A549 (cell line): ENCODE data around the gene OPTN. TPM values are rescaled to one million over a fixed set of nuclear protein-coding genes. Genes with fewer than 3 reads are reported as not detected.
"Not testable (repeated sequence)": the region's sequence is repeated elsewhere in the genome, so short reads cannot be mapped to it uniquely, and the experiment has no call there.

ENCODE experiments used
- ATAC-seq, 2 experiments: fragments of 200-7000 bp in 1 of 2; fragments of >200 bp in 1 of 2; cut with Nextera tagmentation in 1 of 2; cut with Tn5 transposase in 1 of 2; 3 replicates each; pipeline versions ENCODE4 v1.8.0 to v1.9.1; 2018 to 2020; ENCODE audit warnings: mild to moderate bottlenecking in 1 of 2, moderate library complexity in 1 of 2
- CTCF ChIA-PET: fragments of 300-600 bp; sonication (Branson Sonifier 250); formaldehyde crosslinking; extraction: SDS; loops from one replicate; lab custom pipeline; 2021; ENCODE audit warnings: antibody characterized with exemption, inconsistent platforms; lab: Yijun Ruan, JAX
- POLR2A ChIA-PET: fragments of 350-600 bp; formaldehyde crosslinking; extraction: SDS; loops from one replicate; lab custom pipeline; 2021; ENCODE audit warnings: antibody characterized with exemption, inconsistent platforms; lab: Yijun Ruan, JAX
- DNase-seq, 2 experiments: peaks; one replicate each; pipeline versions ENCODE4 v3.0.0 to v3.0.0-alpha.2; 2011 to 2016; ENCODE audit warnings: low read depth in 1 of 2, low spot score in 1 of 2
- FAIRE-seq: peaks from 2 replicates; lab custom pipeline; 2011; peaks lifted over from hg19 to GRCh38; lab: Jason Lieb, UNC
- H3K27ac ChIP-seq, 2 experiments: fragments of >200 bp; sonication (Bioruptor Twin); formaldehyde crosslinking; 3 replicates each; pipeline ENCODE4 v1.5.1; 2016 to 2017
- H3K4me1 ChIP-seq: fragments of >200 bp; sonication (Bioruptor Twin); formaldehyde crosslinking; 3 replicates; pipeline ENCODE4 v1.6.1; 2016
- H3K4me2 ChIP-seq: fragments of >200 bp; sonication (Bioruptor Twin); formaldehyde crosslinking; 3 replicates; pipeline ENCODE4 v1.6.1; 2016
- H3K4me3 ChIP-seq: fragments of >200 bp; sonication (Bioruptor Twin); formaldehyde crosslinking; 3 replicates; pipeline ENCODE4 v1.5.1; 2016
- H3K9me3 ChIP-seq: fragments of >200 bp; sonication (Bioruptor Twin); formaldehyde crosslinking; 3 replicates; pipeline ENCODE4 v1.6.1; 2016
- BHLHE40 ChIP-seq: IDR thresholded peaks from 2 replicates; pipeline ENCODE4 v1.6.1; 2012; ENCODE audit warnings: low read depth, low read length, inconsistent platforms
- CEBPB ChIP-seq, 2 experiments: fragments of >200 bp in 1 of 2; sonication (Bioruptor Twin) in 1 of 2; formaldehyde crosslinking in 1 of 2; IDR thresholded peaks; 2 replicates each; pipeline ENCODE4 v1.6.1; 2012 to 2016
- HOXB5 ChIP-seq: fragments of 250-450 bp; sonication (Bioruptor Pico); IDR thresholded peaks from 2 replicates; pipeline ENCODE4 v1.5.0; 2020; ENCODE audit warnings: mild to moderate bottlenecking, moderate library complexity
- KDM5A ChIP-seq: fragments of 200-600 bp; sonication (generic); IDR thresholded peaks from 2 replicates; pipeline ENCODE4 v1.6.1; 2016; ENCODE audit warnings: antibody characterized with exemption, mild to moderate bottlenecking
- MAZ ChIP-seq: fragments of 150-350 bp; IDR thresholded peaks from 2 replicates; pipeline ENCODE4 v1.6.1; 2014; ENCODE audit warnings: antibody characterized with exemption, low read depth, low read length, borderline replicate concordance
- MYC ChIP-seq: IDR thresholded peaks from 2 replicates; pipeline ENCODE4 v1.6.1; 2012; ENCODE audit warnings: mild to moderate bottlenecking, inconsistent platforms, low read length, improper control_type of control experiment, borderline replicate concordance
- NR3C1 ChIP-seq: fragments of >200 bp; sonication (Bioruptor Twin); formaldehyde crosslinking; IDR thresholded peaks from 3 replicates; pipeline ENCODE4 v1.6.1; 2017
- SMC3 ChIP-seq: fragments of >200 bp; sonication (Bioruptor Twin); formaldehyde crosslinking; IDR thresholded peaks from 3 replicates; pipeline ENCODE4 v1.6.1; 2018; ENCODE audit warnings: inconsistent platforms
- ZNF302 ChIP-seq: fragments of 250-450 bp; sonication (Bioruptor Pico); IDR thresholded peaks from 2 replicates; pipeline ENCODE4 v1.9.0; 2021; ENCODE audit warnings: inconsistent platforms, mild to moderate bottlenecking, moderate library complexity
- WGBS: methylation state at CpG from one replicate; pipeline ENCODE4 v1.1.6; 2017; ENCODE audit errors: missing lambda C conversion rate; 5-methylcytosine and 5-hydroxymethylcytosine counted together
- polyA plus RNA-seq, 4 experiments: library from polyadenylated mRNA; depleted of rRNA in 3 of 4; stranded (reverse); fragments of >200 nt; fragmentation: RNase III in 1 of 4; extraction: RNeasy Plus Mini Kit Qiagen cat#74134 plus additional on column Dnase treatment in 1 of 4; gene quantifications; 2 replicates in 3 of 4; 3 replicates in 1 of 4; pipeline ENCODE4 v1.2.3, GENCODE V29; 2011 to 2017
- TF ChIP-seq, protein P1 (sequence below): IDR thresholded peaks from 2 replicates; pipeline ENCODE4 v1.6.1; 2012; ENCODE audit warnings: low read depth, borderline replicate concordance
- TF ChIP-seq, protein P2 (sequence below): fragments of 250-450 bp; sonication (Bioruptor Pico); IDR thresholded peaks from 2 replicates; pipeline ENCODE4 v1.5.0; 2021; ENCODE audit warnings: mild to moderate bottlenecking, moderate library complexity, borderline replicate concordance
- TF ChIP-seq, protein P3 (sequence below): fragments of 250-450 bp; sonication (Bioruptor Pico); IDR thresholded peaks from 2 replicates; pipeline ENCODE4 v1.5.0; 2020; ENCODE audit warnings: low read depth, mild to moderate bottlenecking, moderate library complexity
- TF ChIP-seq, protein P4 (sequence below): fragments of >200 bp; sonication (Bioruptor Twin); formaldehyde crosslinking; IDR thresholded peaks from 3 replicates; pipeline ENCODE4 v1.6.1; 2016

The OPTN gene
- polyA plus RNA-seq, 2 of the 4 experiments (the other 2 are of a cell fraction), result 31.8 to 33.2 TPM

DNA sequence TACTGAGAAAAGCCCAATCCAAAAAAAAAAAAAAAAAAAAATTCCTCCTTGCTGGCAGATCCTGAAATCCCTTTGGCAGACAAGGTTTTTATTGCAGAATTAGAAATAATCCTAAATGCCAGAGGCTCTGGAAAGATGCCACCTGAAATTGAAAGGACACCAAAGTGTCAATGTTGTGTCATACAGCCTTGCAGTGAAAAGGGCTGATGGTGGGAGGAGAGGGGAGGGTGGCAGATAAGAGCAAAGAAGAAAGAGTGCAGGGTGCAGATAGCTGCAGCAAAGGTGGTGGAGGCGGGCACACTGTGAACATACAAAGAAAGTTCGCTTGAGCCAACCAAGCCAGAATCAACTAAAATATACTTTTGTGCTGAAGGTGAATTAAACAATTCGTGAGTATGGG is 8.2 kb upstream of the OPTN start (continued):
- TF ChIP-seq, protein P1, sequence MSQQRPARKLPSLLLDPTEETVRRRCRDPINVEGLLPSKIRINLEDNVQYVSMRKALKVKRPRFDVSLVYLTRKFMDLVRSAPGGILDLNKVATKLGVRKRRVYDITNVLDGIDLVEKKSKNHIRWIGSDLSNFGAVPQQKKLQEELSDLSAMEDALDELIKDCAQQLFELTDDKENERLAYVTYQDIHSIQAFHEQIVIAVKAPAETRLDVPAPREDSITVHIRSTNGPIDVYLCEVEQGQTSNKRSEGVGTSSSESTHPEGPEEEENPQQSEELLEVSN, result no peak
- TF ChIP-seq HOXB5 (CRISPR knock-in tag) (no peak), SMC3 (no peak), NR3C1 (no peak)
- TF ChIP-seq, protein P2, sequence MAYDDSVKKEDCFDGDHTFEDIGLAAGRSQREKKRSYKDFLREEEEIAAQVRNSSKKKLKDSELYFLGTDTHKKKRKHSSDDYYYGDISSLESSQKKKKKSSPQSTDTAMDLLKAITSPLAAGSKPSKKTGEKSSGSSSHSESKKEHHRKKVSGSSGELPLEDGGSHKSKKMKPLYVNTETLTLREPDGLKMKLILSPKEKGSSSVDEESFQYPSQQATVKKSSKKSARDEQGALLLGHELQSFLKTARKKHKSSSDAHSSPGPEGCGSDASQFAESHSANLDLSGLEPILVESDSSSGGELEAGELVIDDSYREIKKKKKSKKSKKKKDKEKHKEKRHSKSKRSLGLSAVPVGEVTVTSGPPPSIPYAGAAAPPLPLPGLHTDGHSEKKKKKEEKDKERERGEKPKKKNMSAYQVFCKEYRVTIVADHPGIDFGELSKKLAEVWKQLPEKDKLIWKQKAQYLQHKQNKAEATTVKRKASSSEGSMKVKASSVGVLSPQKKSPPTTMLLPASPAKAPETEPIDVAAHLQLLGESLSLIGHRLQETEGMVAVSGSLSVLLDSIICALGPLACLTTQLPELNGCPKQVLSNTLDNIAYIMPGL (CRISPR knock-in tag), result no peak

DNA sequence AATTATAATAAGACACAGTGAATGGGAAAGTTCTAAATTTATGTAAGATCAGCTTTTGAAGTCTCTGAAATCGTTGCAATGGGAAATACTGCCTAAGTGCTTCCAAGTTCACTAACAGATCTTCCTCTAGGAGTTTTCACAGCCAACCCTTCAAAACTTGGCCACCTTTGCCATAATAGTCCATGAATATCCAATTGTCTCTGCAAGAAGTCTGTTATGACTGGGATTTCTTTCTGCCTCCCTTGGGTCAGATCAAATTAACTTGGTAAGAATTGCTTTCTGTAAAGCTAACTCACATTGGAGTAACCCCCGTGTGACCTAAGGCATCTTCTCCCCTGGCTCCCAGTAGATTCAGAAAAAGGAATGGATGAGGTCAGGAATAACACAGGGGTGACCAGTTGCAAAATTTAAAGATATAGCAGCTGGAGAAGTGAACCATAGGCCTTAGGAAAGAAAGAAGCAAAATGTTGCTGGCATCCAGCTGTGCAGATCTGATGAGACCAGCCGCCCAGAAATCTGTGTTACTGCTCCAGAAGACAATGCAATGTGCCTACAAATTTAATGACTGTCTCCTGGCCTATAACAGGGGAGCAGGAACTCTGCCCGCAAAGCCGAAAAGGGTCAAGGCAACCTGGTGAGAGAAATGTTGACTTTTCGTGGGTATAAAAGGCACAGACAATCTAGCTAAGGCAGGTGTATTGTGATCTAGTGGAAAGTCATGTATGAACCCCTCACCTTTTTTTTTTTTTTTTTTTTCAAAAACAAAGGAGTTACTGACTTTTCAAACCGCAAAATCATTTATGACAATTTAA is 7.5 kb upstream of the OPTN start:
- H3K27ac ChIP-seq, result no peak overlapping the region
- 69% methylated on average over 7 of the region's 7 CpGs for WGBS
- H3K4me1 ChIP-seq, result peaks cover 20% of the 10 kb centered on the region
- FAIRE-seq, result no peak
- no peak overlapping the region for H3K4me2 ChIP-seq
- no peaks in the 10 kb centered on the region for H3K9me3 ChIP-seq
- TF ChIP-seq MAZ, result no peak
- no peak for TF ChIP-seq MYC
- TF ChIP-seq, protein P3, sequence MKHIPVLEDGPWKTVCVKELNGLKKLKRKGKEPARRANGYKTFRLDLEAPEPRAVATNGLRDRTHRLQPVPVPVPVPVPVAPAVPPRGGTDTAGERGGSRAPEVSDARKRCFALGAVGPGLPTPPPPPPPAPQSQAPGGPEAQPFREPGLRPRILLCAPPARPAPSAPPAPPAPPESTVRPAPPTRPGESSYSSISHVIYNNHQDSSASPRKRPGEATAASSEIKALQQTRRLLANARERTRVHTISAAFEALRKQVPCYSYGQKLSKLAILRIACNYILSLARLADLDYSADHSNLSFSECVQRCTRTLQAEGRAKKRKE (CRISPR knock-in tag), result no peak
- no peak for TF ChIP-seq CEBPB (IDR thresholded peaks at IDR 0.05)
- TF ChIP-seq, protein P4, sequence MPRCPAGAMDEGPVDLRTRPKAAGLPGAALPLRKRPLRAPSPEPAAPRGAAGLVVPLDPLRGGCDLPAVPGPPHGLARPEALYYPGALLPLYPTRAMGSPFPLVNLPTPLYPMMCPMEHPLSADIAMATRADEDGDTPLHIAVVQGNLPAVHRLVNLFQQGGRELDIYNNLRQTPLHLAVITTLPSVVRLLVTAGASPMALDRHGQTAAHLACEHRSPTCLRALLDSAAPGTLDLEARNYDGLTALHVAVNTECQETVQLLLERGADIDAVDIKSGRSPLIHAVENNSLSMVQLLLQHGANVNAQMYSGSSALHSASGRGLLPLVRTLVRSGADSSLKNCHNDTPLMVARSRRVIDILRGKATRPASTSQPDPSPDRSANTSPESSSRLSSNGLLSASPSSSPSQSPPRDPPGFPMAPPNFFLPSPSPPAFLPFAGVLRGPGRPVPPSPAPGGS, result no peak
- TF ChIP-seq BHLHE40, result no peak
- no peak for TF ChIP-seq KDM5A
- no peak for ATAC-seq
- no peak for DNase-seq
- H3K4me3 ChIP-seq, result no peak overlapping the region
- CTCF ChIA-PET, result interaction anchor here (0.7 to 1.2 kb wide), 7 partner anchors 7 to 877 kb away, joined by 3 to 7 read pairs (median 4); partner anchors contain the start of gene OPTN
- POLR2A ChIA-PET, result no interaction called here

DNA sequence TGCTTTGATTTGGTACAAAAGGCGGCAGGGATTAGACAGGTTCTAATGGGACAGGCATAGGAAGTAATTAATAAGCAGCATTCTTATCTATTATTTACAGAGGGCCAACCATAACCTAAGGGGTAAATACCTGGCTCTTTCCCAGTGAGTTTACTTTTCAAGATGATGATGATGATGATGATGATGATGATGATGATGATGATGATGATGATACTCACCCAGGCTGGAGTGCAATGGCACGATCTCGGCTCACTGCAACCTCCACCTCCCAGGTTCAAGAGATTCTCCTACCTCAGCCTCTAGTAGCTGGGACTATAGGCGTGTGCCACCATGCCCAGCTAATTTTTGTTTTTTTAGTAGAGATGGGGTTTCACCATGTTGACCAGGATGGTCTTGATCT is 5.9 kb upstream of the OPTN start:
- H3K4me3 ChIP-seq, H3K27ac ChIP-seq, FAIRE-seq, POLR2A ChIA-PET, DNase-seq, ATAC-seq, CTCF ChIA-PET, H3K4me2 ChIP-seq, H3K9me3 ChIP-seq: not testable (repeated sequence)
- H3K4me1 ChIP-seq, result peaks cover 11% of the 10 kb centered on the region; the same call in 2 of the 3 replicates
- WGBS, result 95% methylated on average over 4 of the region's 4 CpGs

DNA sequence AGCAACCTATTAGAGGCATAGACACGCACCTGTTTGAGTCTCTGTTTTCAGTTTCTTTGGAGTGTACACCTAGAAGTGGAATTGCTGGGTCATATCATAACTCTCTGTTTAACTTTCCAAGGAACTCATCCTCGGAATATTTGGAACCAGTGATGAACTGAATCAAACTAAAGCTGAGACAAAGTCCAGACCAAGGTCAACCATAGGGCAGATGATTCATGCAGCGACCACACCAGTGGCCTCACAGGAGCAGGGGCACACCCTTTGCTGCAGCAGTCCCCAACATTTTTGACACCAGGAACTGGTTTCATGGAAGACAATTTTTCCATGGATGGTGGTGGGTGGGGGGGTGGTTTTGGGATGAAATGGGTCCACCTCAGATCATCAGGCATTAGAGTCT is 4.9 kb upstream of the OPTN start:
- no peak for DNase-seq
- H3K27ac ChIP-seq, result no peak overlapping the region
- no peak for TF ChIP-seq ZNF302 (CRISPR knock-in tag)
- no peaks in the 10 kb centered on the region for H3K9me3 ChIP-seq
- WGBS, result 55% methylated on average over 3 of the region's 3 CpGs
- POLR2A ChIA-PET, result no interaction called here
- H3K4me1 ChIP-seq, result peaks cover 11% of the 10 kb centered on the region; the same call in 2 of the 3 replicates
- no peak overlapping the region for H3K4me3 ChIP-seq
- H3K4me2 ChIP-seq, result no peak overlapping the region
- CTCF ChIA-PET, result interaction anchor here (0.8 kb wide), 1 partner anchor 21 kb away, joined by 3 read pairs; no protein-coding TSS in a partner anchor
- no peak for ATAC-seq
- no peak for FAIRE-seq
